Adrenal gland (tissue), 12 donors: ENCODE data around the gene PDCD10. TPM values are rescaled to one million over a fixed set of nuclear protein-coding genes. Genes with fewer than 3 reads are reported as not detected.

ENCODE experiments used
- DNase-seq, 7 donors: peaks; one replicate each; pipeline ENCODE4 v3.0.0-alpha.2; 2019 to 2020
- H3K27ac ChIP-seq, 5 donors: fragments of 200-600 bp; sonication (generic) in 4 of 5; 1 replicate in 3 of 5; 2 replicates in 2 of 5; pipeline versions ENCODE4 v1.5.1 to v1.8.0; 2016 to 2020; ENCODE audit warnings: mild to moderate bottlenecking in 1 of 5
- H3K27me3 ChIP-seq: fragments of 200-600 bp; 2 replicates; pipeline ENCODE4 v1.8.0; 2021
- H3K36me3 ChIP-seq, 2 donors: fragments of 200-600 bp; replicated peaks in 1 of 2; 1 replicate in 1 of 2; 2 replicates in 1 of 2; pipeline versions ENCODE4 v1.5.1 to v1.8.0; 2018 to 2022
- H3K4me1 ChIP-seq, 2 donors: fragments of 200-600 bp; replicated peaks in 1 of 2; 1 replicate in 1 of 2; 2 replicates in 1 of 2; pipeline versions ENCODE4 v1.5.1 to v1.8.0; 2018 to 2021
- H3K4me3 ChIP-seq, 4 donors: fragments of 200-600 bp; sonication (generic) in 3 of 4; one replicate each; pipeline ENCODE4 v1.5.1; 2016 to 2018
- H3K9me3 ChIP-seq, 3 donors: fragments of 200-600 bp; sonication (generic) in 1 of 3; replicated peaks in 1 of 3; 1 replicate in 2 of 3; 2 replicates in 1 of 3; pipeline versions ENCODE4 v1.5.1 to v1.8.0; 2016 to 2021
- CTCF ChIP-seq, 6 experiments: fragments of 450-650 bp in 4 of 6; fragments of 200-600 bp in 2 of 6; sonication (generic) in 1 of 6; IDR thresholded peaks; 1 replicate in 5 of 6; 2 replicates in 1 of 6; pipeline versions ENCODE4 v1.5.1 to v1.8.0; 2016 to 2021; ENCODE audit warnings: antibody characterized with exemption in 6 of 6, mild to moderate bottlenecking in 2 of 6, moderate library complexity in 1 of 6
- POLR2A ChIP-seq, 2 donors: fragments of 450-650 bp; IDR thresholded peaks; one replicate each; pipeline ENCODE4 v1.6.1; 2017; ENCODE audit warnings: antibody characterized with exemption in 2 of 2, mild to moderate bottlenecking in 2 of 2, moderate library complexity in 1 of 2
- WGBS, 4 donors: extraction: QIAGEN DNeasy Blood & Tissue Kit in 2 of 4; methylation state at CpG; one replicate each; pipeline versions ENCODE4 v1.1.5 to v1.1.7; 2013 to 2017; 5-methylcytosine and 5-hydroxymethylcytosine counted together
- intact Hi-C, 2 donors: fragments of 100-400 bp; cut with DNase I; formaldehyde crosslinking; loops; one replicate each; pipeline versions ENCODE4 v1.14.1 to v1.15.0; 2022 to 2023
- polyA plus RNA-seq, 3 donors: library from polyadenylated mRNA; stranded (reverse); fragments of 200-250 nt in 2 of 3; fragments of 350-450 nt in 1 of 3; fragmentation: Illumina TruSeq in 1 of 3; extraction: RNeasy Lipid Tissue Mini Kit (QIAGEN cat#74804) in 1 of 3; gene quantifications; one replicate each; pipeline ENCODE4 v1.2.3, GENCODE V29; 2013 to 2014
- total RNA-seq, 9 donors: library from RNA; depleted of rRNA in 4 of 9; stranded (reverse); fragments of >200 nt in 4 of 9; fragments of 120-200 nt in 1 of 9; fragmentation: NEBNext Ultra II Directional in 1 of 9; extraction: Animal tissue kit (Norgen Biotek cat#: 25700) in 1 of 9; gene quantifications; one replicate each; pipeline versions ENCODE4 v1.1.0 to v1.2.4, GENCODE V29; 2013 to 2023
- donor health status: healthy with polysubstance abuse.
- donor health status: Bipolar disorder and iron deficiency.
- donor health status: DM: yes; HTN: yes; CAD: no.
- donor health status: DM: no; HTN: no; CAD: no.
- donor health status: DM: no; HTN: no; CAD: no.
- donor health status: DM: yes; HTN: yes; CAD: no.

PDCD10 gene
- total and polyA plus RNA-seq, 12 donors: 11.6 to 146 (median 41.6) TPM

GRCh38 chr3:167749728-167750127, 15.0 kb upstream of the PDCD10 start:
- intact Hi-C loops: no loop called here
- Histone ChIP-seq H3K27ac (no peak overlapping the region), H3K9me3 (no peaks in the 10 kb centered on the region), H3K4me1 (no peaks in the 10 kb centered on the region), H3K36me3 (no peaks in the 10 kb centered on the region), H3K4me3 (no peak overlapping the region), H3K27me3 (no peaks in the 10 kb centered on the region)
- 84 to 93% (median 89%) methylated on average over 2 of the region's 2 CpGs for WGBS, 4 donors
- TF ChIP-seq CTCF (IDR thresholded peaks at IDR 0.05): no peak
- DNase-seq: no peak

- Histone ChIP-seq H3K4me3 (no peak overlapping the region), H3K9me3 (no peaks in the 10 kb centered on the region), H3K27ac (no peak overlapping the region), H3K36me3 (no peaks in the 10 kb centered on the region), H3K27me3 (no peaks in the 10 kb centered on the region), H3K4me1 (no peaks in the 10 kb centered on the region)
- TF ChIP-seq POLR2A (IDR thresholded peaks at IDR 0.05) (no peak), CTCF (IDR thresholded peaks at IDR 0.05) (no peak)
- DNase-seq: no peak
- intact Hi-C loops: no loop called here
Observed at GRCh38 chr3:167749209-167749608, 14.5 kb upstream of the PDCD10 start.

- 86 to 95% (median 90%) methylated on average over 2 of the region's 2 CpGs for WGBS, 4 donors
- H3K27ac ChIP-seq: no peak overlapping the region
- no peaks in the 10 kb centered on the region for H3K27me3 ChIP-seq
- H3K4me1 ChIP-seq: no peaks in the 10 kb centered on the region
- no peak overlapping the region for H3K4me3 ChIP-seq
- no peaks in the 10 kb centered on the region for H3K36me3 ChIP-seq
- intact Hi-C loops: no loop called here
- TF ChIP-seq CTCF (IDR thresholded peaks at IDR 0.05): no peak
- TF ChIP-seq POLR2A (IDR thresholded peaks at IDR 0.05): no peak
- no peaks in the 10 kb centered on the region for H3K9me3 ChIP-seq
- no peak for DNase-seq
Observed at GRCh38 chr3:167743799-167744198, 9.1 kb upstream of the PDCD10 start.

- Histone ChIP-seq H3K4me1 (no peaks in the 10 kb centered on the region), H3K36me3 (no peaks in the 10 kb centered on the region), H3K4me3 (no peak overlapping the region), H3K9me3 (no peaks in the 10 kb centered on the region), H3K27ac (no peak overlapping the region), H3K27me3 (no peaks in the 10 kb centered on the region)
- intact Hi-C loops: no loop called here
- WGBS, 4 donors: 82 to 89% (median 84%) methylated on average over 2 of the region's 2 CpGs
- no peak for TF ChIP-seq CTCF (IDR thresholded peaks at IDR 0.05)
- TF ChIP-seq POLR2A (IDR thresholded peaks at IDR 0.05): no peak
- DNase-seq: no peak
Observed at GRCh38 chr3:167742338-167742737, 7.6 kb upstream of the PDCD10 start.
